GM18867 (cell line): Measurements from ENCODE around the gene CHST1.

Experiments used
- ATAC-seq: cut with Tn5 transposase; IDR thresholded peaks from one replicate; pipeline ENCODE4 v1.9.1; 2021; ENCODE audit warnings: mild to moderate bottlenecking, moderate library complexity; ENCODE audit not compliant: unreplicated experiment

Gene CHST1

GRCh38 chr11:45646275-45646927 lies 19.0 kb downstream of the CHST1 start:
- ATAC-seq = peak; percentile 62

GRCh38 chr11:45644981-45645889 lies 20.2 kb downstream of the CHST1 start:
- ATAC-seq = no peak

- ATAC-seq = no peak
These were observed 21.7 kb downstream of the CHST1 start for GRCh38 chr11:45643598-45644260.

GRCh38 chr11:45641961-45642360 lies 23.5 kb downstream of the CHST1 start:
- no peak for ATAC-seq

- ATAC-seq = no peak
These were observed 27.4 kb downstream of the CHST1 start for GRCh38 chr11:45638051-45638450.

GRCh38 chr11:45635907-45636306 lies 29.5 kb downstream of the CHST1 start:
- ATAC-seq = no peak

- no peak for ATAC-seq
These were observed 39.8 kb downstream of the CHST1 start for GRCh38 chr11:45625611-45626010.

GRCh38 chr11:45624095-45624494 lies 41.3 kb downstream of the CHST1 start:
- no peak for ATAC-seq

GRCh38 chr11:45622861-45623260 lies 42.6 kb downstream of the CHST1 start:
- ATAC-seq = no peak

GRCh38 chr11:45622283-45622682 lies 43.1 kb downstream of the CHST1 start:
- ATAC-seq = no peak

- no peak for ATAC-seq
These were observed 43.8 kb downstream of the CHST1 start for GRCh38 chr11:45621588-45621987.

- no peak for ATAC-seq
These were observed 45.2 kb downstream of the CHST1 start for GRCh38 chr11:45620243-45620642.

GRCh38 chr11:45618897-45619296 lies 46.5 kb downstream of the CHST1 start:
- ATAC-seq = no peak

GRCh38 chr11:45617871-45618601 lies 47.4 kb downstream of the CHST1 start:
- ATAC-seq = no peak

GRCh38 chr11:45616802-45617549 lies 48.4 kb downstream of the CHST1 start:
- ATAC-seq = no peak

GRCh38 chr11:45615182-45615792 lies 50.1 kb downstream of the CHST1 start:
- ATAC-seq = no peak

GRCh38 chr11:45614196-45614828 lies 51.1 kb downstream of the CHST1 start:
- no peak for ATAC-seq

GRCh38 chr11:45610627-45611026 lies 54.8 kb downstream of the CHST1 start:
- no peak for ATAC-seq

- no peak for ATAC-seq
These were observed 55.5 kb downstream of the CHST1 start for GRCh38 chr11:45609902-45610301.
